Measurements from ENCODE around the gene CTNNA2.

DNA sequence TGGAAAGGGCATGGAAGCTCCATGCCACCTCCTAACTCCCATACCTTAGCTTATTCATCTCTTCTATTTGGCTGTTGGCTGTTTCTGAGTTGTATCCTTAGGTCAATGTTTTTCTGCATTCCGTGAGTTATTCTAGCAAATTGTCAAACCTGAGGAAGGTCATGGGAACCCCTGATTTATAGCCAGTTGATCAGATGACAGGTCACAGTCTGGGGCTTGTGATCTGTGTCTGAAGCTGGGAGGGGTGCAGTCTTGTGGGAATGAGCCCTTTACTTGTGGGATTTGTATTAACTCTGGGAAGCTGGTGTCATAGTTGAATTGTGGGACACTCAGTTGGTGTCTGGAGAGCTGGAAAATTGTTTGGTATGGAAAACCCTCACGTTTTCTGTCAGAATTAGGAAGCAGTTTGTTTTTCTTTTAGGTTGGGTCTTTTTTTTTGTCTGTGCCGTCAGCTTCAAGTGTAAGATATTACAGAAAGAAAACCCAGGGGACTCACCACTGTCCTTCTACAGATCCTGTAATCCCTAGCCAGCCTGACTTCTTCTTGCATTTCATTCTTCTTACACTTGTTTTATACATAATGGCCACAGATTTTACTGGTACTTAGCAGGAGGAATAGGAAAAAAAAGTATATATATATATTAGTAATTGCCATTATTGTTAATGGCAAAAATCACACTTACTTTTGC lies 653.8 kb downstream of the CTNNA2 start:
- TF ChIP-seq POLR2AphosphoS5 (IDR thresholded peaks at IDR 0.05; ENCODE audit: low read depth, low read length): no peak
- no peak for TF ChIP-seq TAF1 (IDR thresholded peaks at IDR 0.05; ENCODE audit: borderline replicate concordance, insufficient read depth, low read length)
- TF ChIP-seq, protein P1, sequence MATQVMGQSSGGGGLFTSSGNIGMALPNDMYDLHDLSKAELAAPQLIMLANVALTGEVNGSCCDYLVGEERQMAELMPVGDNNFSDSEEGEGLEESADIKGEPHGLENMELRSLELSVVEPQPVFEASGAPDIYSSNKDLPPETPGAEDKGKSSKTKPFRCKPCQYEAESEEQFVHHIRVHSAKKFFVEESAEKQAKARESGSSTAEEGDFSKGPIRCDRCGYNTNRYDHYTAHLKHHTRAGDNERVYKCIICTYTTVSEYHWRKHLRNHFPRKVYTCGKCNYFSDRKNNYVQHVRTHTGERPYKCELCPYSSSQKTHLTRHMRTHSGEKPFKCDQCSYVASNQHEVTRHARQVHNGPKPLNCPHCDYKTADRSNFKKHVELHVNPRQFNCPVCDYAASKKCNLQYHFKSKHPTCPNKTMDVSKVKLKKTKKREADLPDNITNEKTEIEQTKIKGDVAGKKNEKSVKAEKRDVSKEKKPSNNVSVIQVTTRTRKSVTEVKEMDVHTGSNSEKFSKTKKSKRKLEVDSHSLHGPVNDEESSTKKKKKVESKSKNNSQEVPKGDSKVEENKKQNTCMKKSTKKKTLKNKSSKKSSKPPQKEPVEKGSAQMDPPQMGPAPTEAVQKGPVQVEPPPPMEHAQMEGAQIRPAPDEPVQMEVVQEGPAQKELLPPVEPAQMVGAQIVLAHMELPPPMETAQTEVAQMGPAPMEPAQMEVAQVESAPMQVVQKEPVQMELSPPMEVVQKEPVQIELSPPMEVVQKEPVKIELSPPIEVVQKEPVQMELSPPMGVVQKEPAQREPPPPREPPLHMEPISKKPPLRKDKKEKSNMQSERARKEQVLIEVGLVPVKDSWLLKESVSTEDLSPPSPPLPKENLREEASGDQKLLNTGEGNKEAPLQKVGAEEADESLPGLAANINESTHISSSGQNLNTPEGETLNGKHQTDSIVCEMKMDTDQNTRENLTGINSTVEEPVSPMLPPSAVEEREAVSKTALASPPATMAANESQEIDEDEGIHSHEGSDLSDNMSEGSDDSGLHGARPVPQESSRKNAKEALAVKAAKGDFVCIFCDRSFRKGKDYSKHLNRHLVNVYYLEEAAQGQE (IDR thresholded peaks at IDR 0.05; ENCODE audit: insufficient read depth in 1 of 2, low read depth in 2 of 2, low read length in 2 of 2): no peak
- TF ChIP-seq SIN3A (IDR thresholded peaks at IDR 0.05; ENCODE audit: borderline replicate concordance, insufficient read depth, low read length): no peak
- no peak for TF ChIP-seq FOXP2 (optimal IDR thresholded peaks at IDR 0.05; ENCODE audit: borderline replicate concordance, extremely low read depth, extremely low read length, insufficient read depth)
